ENCODE data around the gene DAPK1. TPM values are rescaled to one million over a fixed set of nuclear protein-coding genes. Genes with fewer than 3 reads are reported as not detected.

The DAPK1 gene
- polyA plus RNA-seq, 4 donors: 65.9 to 78.2 (median 71.9) TPM

GRCh38 chr9:87587864-87588263 is 90.2 kb downstream of the DAPK1 start:
- DNase-seq (ENCODE audit: low read depth in 4 of 4, low spot score in 3 of 4): no peak

DNA sequence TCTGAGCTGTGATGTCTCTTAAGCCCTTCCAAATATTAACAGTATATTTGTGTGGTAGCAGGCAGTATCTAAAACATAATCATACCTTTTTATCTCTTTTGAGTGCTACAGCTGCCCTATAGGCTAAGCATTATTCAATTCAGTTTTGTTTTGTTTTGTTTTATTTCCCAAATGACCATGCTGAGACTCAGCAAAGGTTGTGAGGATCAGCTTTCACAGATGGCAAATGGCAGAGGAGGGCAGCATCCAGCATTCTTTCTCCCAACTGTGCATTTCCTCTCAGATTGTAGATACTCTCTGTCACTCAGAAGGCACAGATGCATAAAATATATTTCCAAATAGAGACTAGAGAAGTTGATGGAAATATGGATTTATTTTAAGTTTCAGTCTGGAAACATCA is 90.7 kb downstream of the DAPK1 start:
- no peak for DNase-seq (ENCODE audit: low read depth in 4 of 4, low spot score in 3 of 4)

DNA sequence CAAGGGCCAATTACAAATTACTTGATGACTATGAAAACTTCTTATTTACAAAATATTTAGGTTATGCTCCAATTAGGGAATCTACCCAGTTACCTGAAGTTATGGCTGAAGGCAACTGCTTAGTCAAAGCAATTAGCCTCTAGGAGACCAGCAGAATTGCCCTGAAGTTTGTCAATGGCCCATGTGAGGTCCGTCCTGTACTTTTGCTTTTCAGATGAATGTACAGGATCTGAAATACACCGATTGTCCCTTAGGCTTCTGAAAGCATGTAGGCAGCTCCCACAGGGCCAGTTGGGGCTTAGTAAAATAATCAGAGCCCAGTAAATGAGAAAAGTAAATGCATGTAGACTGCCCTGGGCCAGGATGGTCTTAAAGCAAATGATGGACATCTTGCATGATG is 93.3 kb downstream of the DAPK1 start:
- no peak for DNase-seq (ENCODE audit: low read depth in 4 of 4, low spot score in 3 of 4)

DNA sequence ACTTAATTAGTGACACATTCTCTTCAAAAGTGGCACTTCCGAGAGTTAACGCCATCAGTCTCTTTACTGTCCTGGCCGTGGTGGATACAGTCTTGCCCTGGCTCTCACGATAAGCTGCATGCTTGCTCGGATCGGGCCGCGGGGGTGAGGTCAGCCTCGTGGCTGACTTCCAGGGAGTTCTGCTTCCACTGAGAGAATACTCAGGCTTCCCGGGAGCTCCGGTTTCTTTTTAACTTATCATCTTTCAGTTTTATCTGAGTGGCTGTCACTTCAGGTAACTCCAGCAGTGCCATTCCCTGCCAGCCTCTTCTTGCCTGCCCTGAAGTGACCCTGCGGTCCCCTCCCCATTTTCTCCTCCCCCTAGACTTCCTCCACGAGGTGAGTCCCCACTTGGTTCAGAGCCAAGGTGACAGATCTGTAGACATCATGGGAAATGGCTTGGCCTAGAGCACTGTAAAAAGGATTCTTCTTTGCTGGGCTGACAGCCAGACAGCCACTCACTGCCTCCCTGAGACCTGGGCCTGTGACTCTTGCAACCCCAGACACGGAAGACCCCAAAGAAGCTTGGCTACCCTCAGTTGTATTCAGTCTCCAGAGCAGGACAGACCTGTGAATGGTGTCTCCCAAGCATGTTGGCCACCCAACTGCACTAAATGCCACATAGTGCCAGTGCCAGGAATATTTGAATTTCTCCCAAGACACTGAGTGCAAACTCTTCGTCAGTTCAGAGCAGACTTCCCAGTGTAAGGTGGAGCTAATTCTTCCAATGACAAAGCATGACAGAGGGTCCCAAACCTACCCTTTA is 95.1 kb downstream of the DAPK1 start:
- no peak for DNase-seq (ENCODE audit: low read depth in 4 of 4, low spot score in 3 of 4)

GRCh38 chr9:87593359-87593980 is 95.8 kb downstream of the DAPK1 start:
- no peak for DNase-seq (ENCODE audit: low read depth in 4 of 4, low spot score in 3 of 4)

DNA sequence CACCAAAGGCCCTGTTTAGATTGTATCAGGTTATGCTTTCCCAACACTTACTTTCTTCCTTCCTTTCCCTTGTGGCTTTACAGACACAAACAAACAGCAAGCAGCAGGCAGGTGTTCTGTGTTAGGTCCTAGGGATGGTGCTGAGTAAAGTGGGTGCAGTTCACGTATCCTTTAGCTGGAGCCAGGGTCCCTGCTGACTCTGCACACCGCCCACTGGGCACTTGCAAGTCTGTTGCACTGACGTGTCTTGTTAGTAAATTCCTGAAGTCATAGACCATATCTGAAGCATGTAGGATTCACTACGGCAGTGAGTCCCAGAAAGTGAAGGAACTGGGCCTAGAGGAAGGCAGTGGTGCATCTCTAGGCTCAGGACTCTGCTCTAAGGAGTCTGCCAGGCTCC is 96.5 kb downstream of the DAPK1 start:
- no peak for DNase-seq (ENCODE audit: low read depth in 4 of 4, low spot score in 3 of 4)

DNA sequence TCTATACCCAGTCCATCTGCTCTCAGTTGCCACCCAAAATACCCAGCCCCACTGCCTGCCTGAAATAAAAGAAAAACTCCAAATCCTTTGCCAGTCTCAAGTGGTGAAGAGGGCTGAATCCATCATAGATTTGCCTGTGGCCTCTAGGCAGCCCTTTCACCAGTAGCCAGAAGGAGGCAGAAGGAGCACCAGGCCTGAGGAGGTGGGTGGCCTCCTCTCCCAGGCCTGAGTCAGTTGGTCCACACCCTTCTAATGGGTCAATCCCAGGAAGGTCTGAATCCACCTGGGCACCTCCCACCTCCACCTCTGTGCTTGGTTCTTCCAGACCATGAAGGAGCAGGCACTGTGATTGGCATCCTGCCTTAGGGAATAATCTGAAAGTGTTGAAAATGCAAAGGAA is 97.0 kb downstream of the DAPK1 start:
- no peak for DNase-seq (ENCODE audit: low read depth in 4 of 4, low spot score in 3 of 4)

DNA sequence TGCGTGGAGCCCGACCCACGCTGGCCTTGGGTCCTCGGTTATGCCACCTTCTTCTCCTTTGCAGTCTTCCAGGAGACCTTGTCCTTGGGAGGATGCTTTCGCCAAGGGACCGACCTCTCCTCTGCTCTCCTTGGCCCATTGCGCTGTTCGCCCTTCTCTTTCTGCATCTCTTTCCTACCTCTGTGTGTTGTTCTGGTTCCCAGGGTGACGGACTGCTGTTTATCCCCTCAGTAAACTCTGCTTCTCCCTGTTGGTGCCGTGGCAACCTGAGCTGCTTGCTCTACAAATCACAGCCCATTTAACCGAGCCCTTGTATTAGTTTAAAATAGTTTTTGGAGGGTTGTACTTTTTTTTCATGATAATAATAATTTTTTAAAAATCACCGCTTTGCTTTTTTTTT is 97.9 kb downstream of the DAPK1 start:
- DNase-seq (ENCODE audit: low read depth in 4 of 4, low spot score in 3 of 4): no peak

- DNase-seq (ENCODE audit: low read depth in 4 of 4, low spot score in 3 of 4): no peak
These were observed 99.2 kb downstream of the DAPK1 start for GRCh38 chr9:87596862-87597261.

- DNase-seq (ENCODE audit: low read depth in 4 of 4, low spot score in 3 of 4): no peak
These were observed 100.2 kb downstream of the DAPK1 start for GRCh38 chr9:87597710-87598443.

- no peak for DNase-seq (ENCODE audit: low read depth in 4 of 4, low spot score in 3 of 4)
These were observed 102.4 kb downstream of the DAPK1 start for GRCh38 chr9:87599901-87600610.

GRCh38 chr9:87601176-87601575 is 103.5 kb downstream of the DAPK1 start:
- DNase-seq (ENCODE audit: low read depth in 4 of 4, low spot score in 3 of 4): no peak

GRCh38 chr9:87601595-87601994 is 103.9 kb downstream of the DAPK1 start:
- no peak for DNase-seq (ENCODE audit: low read depth in 4 of 4, low spot score in 3 of 4)

GRCh38 chr9:87602933-87603643 is 105.4 kb downstream of the DAPK1 start:
- DNase-seq (ENCODE audit: low read depth in 4 of 4, low spot score in 3 of 4): no peak

DNA sequence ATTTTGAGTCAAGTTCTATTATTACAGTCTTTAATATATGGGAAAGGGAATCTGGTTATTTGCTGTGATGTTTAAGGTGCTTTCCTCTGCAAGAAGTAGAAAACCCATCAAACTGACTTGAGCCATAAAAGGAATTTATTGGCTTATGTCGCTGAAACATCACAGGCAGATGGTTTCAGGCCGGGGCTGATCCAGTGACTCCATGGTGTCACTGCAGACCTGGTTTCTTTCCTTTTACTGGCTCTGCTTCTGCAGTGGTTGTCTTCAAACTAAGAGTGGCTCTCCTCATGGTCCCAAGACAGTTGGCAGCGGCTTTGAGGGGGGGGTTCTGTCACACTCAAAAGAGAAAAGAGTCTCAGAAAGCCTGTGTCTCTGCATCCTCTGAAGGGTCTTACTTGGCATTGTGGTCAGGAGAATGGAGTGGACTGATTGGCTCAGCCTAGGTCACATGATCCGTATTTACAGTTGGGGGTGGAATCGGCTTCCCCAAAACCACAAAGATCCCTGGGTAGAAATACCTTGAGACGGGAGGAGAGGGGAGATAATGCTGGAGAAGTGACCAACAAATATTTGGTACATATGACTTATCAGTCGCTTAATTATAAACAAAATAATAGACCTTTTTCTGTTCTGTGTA is 106.3 kb downstream of the DAPK1 start:
- DNase-seq (ENCODE audit: low read depth in 4 of 4, low spot score in 3 of 4): no peak

GRCh38 chr9:87604886-87605588 is 107.4 kb downstream of the DAPK1 start:
- DNase-seq (ENCODE audit: low read depth in 4 of 4, low spot score in 3 of 4): no peak

DNA sequence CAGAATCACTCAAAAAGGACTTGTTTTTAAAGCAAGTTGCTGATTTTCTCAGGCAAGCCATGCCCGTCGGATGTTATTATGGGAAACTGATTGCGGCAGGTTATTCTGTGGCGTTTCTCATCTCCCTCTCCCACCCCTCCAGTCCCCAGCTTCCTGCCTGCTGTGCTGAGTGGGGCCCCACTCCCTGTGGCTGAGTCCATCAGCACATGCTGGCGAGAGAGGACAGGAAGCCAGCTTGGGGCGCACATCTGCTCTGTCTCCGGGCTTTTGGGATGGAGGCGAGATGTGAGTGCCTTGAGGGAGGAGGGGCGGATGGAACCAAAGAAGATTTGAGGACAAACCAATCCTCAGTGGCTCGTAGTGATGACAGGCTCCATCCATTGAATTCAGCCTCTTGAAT is 108.0 kb downstream of the DAPK1 start:
- no peak for DNase-seq (ENCODE audit: low read depth in 4 of 4, low spot score in 3 of 4)

GRCh38 chr9:87606841-87607521 is 109.3 kb downstream of the DAPK1 start:
- DNase-seq (ENCODE audit: low read depth in 4 of 4, low spot score in 3 of 4): no peak

DNA sequence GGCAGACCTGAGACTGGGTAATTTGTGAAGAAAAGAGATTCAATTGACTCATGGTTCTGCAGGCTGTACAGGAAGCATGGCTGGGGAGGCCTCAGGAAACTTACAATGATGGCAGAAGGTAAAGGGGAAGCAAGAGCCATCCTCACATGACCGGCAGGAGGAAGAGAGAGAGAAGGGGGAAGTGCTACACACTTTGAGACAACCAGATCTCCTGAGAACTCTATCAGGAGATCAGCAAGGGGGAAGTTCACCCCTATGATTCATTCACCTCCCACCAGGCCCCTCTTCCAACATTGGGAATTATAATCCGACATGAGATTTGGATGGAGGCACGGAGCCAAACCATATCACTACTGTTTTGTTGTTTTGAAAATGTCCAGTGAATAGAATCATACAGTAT is 110.2 kb downstream of the DAPK1 start:
- no peak for DNase-seq (ENCODE audit: low read depth in 4 of 4, low spot score in 3 of 4)
